IMR-90 (cell line): ENCODE results near the gene APH1A. TPM values are rescaled to one million over a fixed set of nuclear protein-coding genes. Genes with fewer than 3 reads are reported as not detected.

Source experiments
- ATAC-seq: fragments of 200-7000 bp; cut with Tn5 transposase; 2 replicates; pipeline ENCODE4 v1.9.1; 2020; ENCODE audit warnings: low read depth, mild to moderate bottlenecking, moderate library complexity
- BruUV-seq: library from RNA; stranded (reverse); fragments of 400-500 nt; replicated peaks from 2 replicates; lab custom pipeline; 2021; lab: Mats Ljungman, UMichigan
- CTCF ChIA-PET: fragments of 300-600 bp; formaldehyde crosslinking; extraction: SDS; loops from one replicate; lab custom pipeline; 2021; ENCODE audit warnings: antibody characterized with exemption; lab: Yijun Ruan, JAX
- POLR2A ChIA-PET: fragments of 300-600 bp; sonication (Branson Sonifier 250); formaldehyde crosslinking; loops from one replicate; lab custom pipeline; 2022; ENCODE audit warnings: antibody characterized with exemption; ENCODE audit not compliant: unreplicated experiment; lab: Charles Lee
- DNase-seq: peaks from one replicate; pipeline ENCODE4 v3.0.0; 2013
- H2AFZ ChIP-seq: replicated peaks from 2 replicates; pipeline ENCODE3; 2013; ENCODE audit warnings: low read length, mild to moderate bottlenecking; ENCODE audit not compliant: poor library complexity
- H2AK5ac ChIP-seq: 2 replicates; pipeline ENCODE4 v1.6.1; 2013; ENCODE audit warnings: low read depth, low read length, inconsistent platforms
- H2AK9ac ChIP-seq: replicated peaks from 2 replicates; pipeline ENCODE3; 2013; ENCODE audit warnings: mild to moderate bottlenecking, low read depth, low read length, moderate library complexity; ENCODE audit not compliant: poor library complexity
- H2BK120ac ChIP-seq: 2 replicates; pipeline ENCODE4 v1.6.1; 2013; ENCODE audit warnings: low read depth, low read length, inconsistent platforms
- H2BK15ac ChIP-seq: 3 replicates; pipeline ENCODE4 v1.6.1; 2013; ENCODE audit warnings: low read depth, low read length, inconsistent platforms
- H2BK20ac ChIP-seq: 2 replicates; pipeline ENCODE4 v1.6.1; 2013; ENCODE audit warnings: low read depth, mild to moderate bottlenecking, inconsistent platforms, low read length, moderate library complexity
- H2BK5ac ChIP-seq: 2 replicates; pipeline ENCODE4 v1.6.1; 2013; ENCODE audit warnings: mild to moderate bottlenecking, low read depth, low read length, inconsistent platforms; ENCODE audit not compliant: poor library complexity, severe bottlenecking
- H3K14ac ChIP-seq: replicated peaks from 2 replicates; pipeline ENCODE4 v1.6.1; 2013; ENCODE audit warnings: low read depth, low read length, inconsistent platforms
- H3K18ac ChIP-seq: 2 replicates; pipeline ENCODE4 v1.6.1; 2013; ENCODE audit warnings: low read depth, low read length, control low read depth
- H3K23ac ChIP-seq: 2 replicates; pipeline ENCODE4 v1.6.1; 2013; ENCODE audit warnings: low read depth, low read length, inconsistent platforms
- H3K27ac ChIP-seq: 2 replicates; pipeline ENCODE4 v1.5.1; 2013; ENCODE audit warnings: mild to moderate bottlenecking, control low read depth, low read length; ENCODE audit not compliant: insufficient read depth
- H3K27me3 ChIP-seq: 2 replicates; pipeline ENCODE4 v1.6.1; 2013; ENCODE audit warnings: low read length; ENCODE audit not compliant: control insufficient read depth, insufficient read depth
- H3K36me3 ChIP-seq: 2 replicates; pipeline ENCODE4 v1.6.1; 2013; ENCODE audit warnings: low read length, mixed read lengths; ENCODE audit not compliant: control insufficient read depth, insufficient read depth
- H3K4ac ChIP-seq: 2 replicates; pipeline ENCODE4 v1.6.1; 2013; ENCODE audit warnings: low read depth, low read length, inconsistent platforms
- H3K4me1 ChIP-seq: 2 replicates; pipeline ENCODE4 v1.6.1; 2013; ENCODE audit warnings: low read length, mixed read lengths; ENCODE audit not compliant: control insufficient read depth, insufficient read depth
- H3K4me2 ChIP-seq: 2 replicates; pipeline ENCODE4 v1.6.1; 2013; ENCODE audit warnings: low read depth, mild to moderate bottlenecking, control low read depth, low read length, moderate library complexity
- H3K4me3 ChIP-seq: 2 replicates; pipeline ENCODE4 v1.5.1; 2013; ENCODE audit warnings: low read depth, mild to moderate bottlenecking, control low read depth, low read length, moderate library complexity; ENCODE audit not compliant: insufficient read depth
- H3K56ac ChIP-seq: 2 replicates; pipeline ENCODE4 v1.6.1; 2013; ENCODE audit warnings: low read length, inconsistent platforms; ENCODE audit not compliant: insufficient read depth; ENCODE audit errors: extremely low read depth
- H3K79me1 ChIP-seq, 2 experiments: 2 replicates each; pipeline ENCODE4 v1.6.1; 2013; ENCODE audit warnings: low read length in 2 of 2, inconsistent platforms in 1 of 2, low read depth in 1 of 2
- H3K9ac ChIP-seq: 2 replicates; pipeline ENCODE4 v1.6.1; 2013; ENCODE audit warnings: low read depth, low read length, control low read depth
- H3K9me1 ChIP-seq: 2 replicates; pipeline ENCODE4 v1.6.1; 2013; ENCODE audit warnings: low read length, inconsistent platforms; ENCODE audit not compliant: insufficient read depth
- H3K9me3 ChIP-seq: 2 replicates; pipeline ENCODE4 v1.6.1; 2013; ENCODE audit warnings: low read length; ENCODE audit not compliant: control insufficient read depth, insufficient read depth
- H4K20me1 ChIP-seq: 2 replicates; pipeline ENCODE4 v1.6.1; 2013; ENCODE audit warnings: low read length, inconsistent platforms; ENCODE audit not compliant: insufficient read depth
- H4K5ac ChIP-seq: 2 replicates; pipeline ENCODE4 v1.6.1; 2013; ENCODE audit warnings: mild to moderate bottlenecking, low read depth, low read length, control low read depth
- H4K8ac ChIP-seq, 2 experiments: 2 replicates each; pipeline ENCODE4 v1.6.1; 2013; ENCODE audit warnings: low read depth in 2 of 2, low read length in 2 of 2, control low read depth in 1 of 2, inconsistent platforms in 1 of 2
- H4K91ac ChIP-seq: 2 replicates; pipeline ENCODE4 v1.6.1; 2013; ENCODE audit warnings: low read depth, low read length, inconsistent platforms; ENCODE audit not compliant: insufficient read depth
- CHD1 ChIP-seq: IDR thresholded peaks from 2 replicates; pipeline ENCODE4 v1.6.1; 2012; ENCODE audit warnings: low read depth, low read length, improper control_type of control experiment
- CTCF ChIP-seq: conservative IDR thresholded peaks from 2 replicates; pipeline ENCODE4 v1.5.1; 2012; ENCODE audit warnings: mild to moderate bottlenecking, low read depth, low read length, improper control_type of control experiment
- MAFK ChIP-seq: IDR thresholded peaks from 2 replicates; pipeline ENCODE4 v1.6.1; 2012; ENCODE audit warnings: low read depth, low read length, improper control_type of control experiment
- MXI1 ChIP-seq: IDR thresholded peaks from 2 replicates; pipeline ENCODE4 v1.6.1; 2012; ENCODE audit warnings: low read depth, mild to moderate bottlenecking, low read length, moderate library complexity, borderline replicate concordance
- NFE2L2 ChIP-seq: fragments of 150-350 bp; IDR thresholded peaks from 2 replicates; pipeline ENCODE4 v1.6.1; 2016; ENCODE audit warnings: low read depth, mild to moderate bottlenecking, low read length
- RAD21 ChIP-seq: IDR thresholded peaks from 2 replicates; pipeline ENCODE4 v1.6.1; 2012; ENCODE audit warnings: low read length, improper control_type of control experiment
- RCOR1 ChIP-seq: IDR thresholded peaks from 2 replicates; pipeline ENCODE4 v1.6.1; 2012; ENCODE audit warnings: mild to moderate bottlenecking, low read length, improper control_type of control experiment; ENCODE audit not compliant: insufficient replicate concordance
- SMC3 ChIP-seq: fragments of 150-350 bp; IDR thresholded peaks from 2 replicates; pipeline ENCODE4 v1.6.1; 2016; ENCODE audit warnings: low read depth, mild to moderate bottlenecking, antibody characterized with exemption, low read length, moderate library complexity
- USF2 ChIP-seq: fragments of 150-350 bp; IDR thresholded peaks from 2 replicates; pipeline ENCODE4 v1.6.1; 2017; ENCODE audit warnings: mild to moderate bottlenecking, antibody characterized with exemption, low read length, low read depth
- WGBS, 2 experiments: methylation state at CpG; one replicate each; pipeline versions ENCODE4 v1.1.5 to v1.1.7; 2013; ENCODE audit warnings: missing lambda C conversion rate in 2 of 2; ENCODE audit not compliant: insufficient read length in 1 of 2; ENCODE audit errors: extremely low coverage in 2 of 2; 5-methylcytosine and 5-hydroxymethylcytosine counted together
- dilution Hi-C: fragments of 300-500 bp; cut with HindIII; formaldehyde crosslinking; loops from one replicate; pipeline ENCODE4 v1.14.3; 2018; ENCODE audit warnings: low sequenced_read_pairs; ENCODE audit not compliant: unreplicated experiment
- in situ Hi-C: fragments of 300-500 bp; cut with MboI; formaldehyde crosslinking; loops from 3 replicates; pipeline ENCODE4 v1.14.3; 2019; ENCODE audit warnings: low sequenced_read_pairs, inconsistent platforms, mixed read lengths
- intact Hi-C: fragments of 100-400 bp; cut with micrococcal nuclease; formaldehyde crosslinking; loops from 2 replicates; pipeline ENCODE4 v1.10.0; 2022
- polyA plus RNA-seq, 3 experiments: library from polyadenylated mRNA; depleted of rRNA; stranded (reverse); fragments of >200 nt; gene quantifications; 2 replicates each; pipeline ENCODE4 v1.2.3, GENCODE V29; 2012; ENCODE audit warnings: low replicate concordance in 1 of 3
- total RNA-seq: library from RNA; depleted of rRNA; stranded (reverse); fragments of >200 nt; gene quantifications from 2 replicates; pipeline ENCODE4 v1.2.3, GENCODE V29; 2012

Gene APH1A
- total and polyA plus RNA-seq, 2 of the 4 experiments (the other 2 are of a cell fraction) = 62.0 to 94.2 TPM

GRCh38 chr1:150221552-150221951, 47.3 kb downstream of the APH1A start:
- Histone ChIP-seq H2AK9ac (no peak overlapping the region), H3K4me3 (no peak overlapping the region), H3K4me2 (no peak overlapping the region), H2BK120ac (no peak overlapping the region), H3K27ac (no peak overlapping the region), H3K18ac (no peak overlapping the region), H4K20me1 (no peaks in the 10 kb centered on the region), H2BK20ac (no peak overlapping the region), H3K9me3 (no peaks in the 10 kb centered on the region), H4K91ac (no peak overlapping the region), H3K56ac (no peak overlapping the region), H3K27me3 (no peaks in the 10 kb centered on the region), H3K14ac (no peak overlapping the region), H3K23ac (no peak overlapping the region), H3K9ac (no peak overlapping the region), H3K79me1 (peaks cover 2 to 3% of the 10 kb centered on the region in 2 experiments; a peak in 2 of 4 replicates), H3K9me1 (no peaks in the 10 kb centered on the region), H3K4me1 (no peaks in the 10 kb centered on the region), H4K8ac (no peak overlapping the region), H2BK15ac (no peak overlapping the region), H3K4ac (no peak overlapping the region), H4K5ac (no peak overlapping the region), H2BK5ac (no peak overlapping the region), H2AK5ac (no peak overlapping the region), H3K36me3 (peaks cover 23% of the 10 kb centered on the region), H2AFZ (no peak overlapping the region)
- ChIA-PET CTCF (no interaction called here), POLR2A (no interaction called here)
- TF ChIP-seq SMC3 = peak; percentile 39; the same call in 1 of the 2 replicates
- no peak for TF ChIP-seq MAFK
- TF ChIP-seq RCOR1 = no peak
- TF ChIP-seq RAD21 = peak; percentile 42; the same call in 1 of the 2 replicates
- peak; percentile 55 for TF ChIP-seq CTCF
- no peak for TF ChIP-seq NFE2L2
- no peak for TF ChIP-seq MXI1
- no peak for TF ChIP-seq USF2
- TF ChIP-seq CHD1 = no peak
- WGBS, 2 experiments = no CpG with 5 or more reads among the region's 2 CpGs
- in situ Hi-C loops = no loop called here
- intact Hi-C loops = loop anchor here (5.0 kb wide), 1 partner anchor 149 kb away; no protein-coding TSS in a partner anchor
- dilution Hi-C loops = no loop called here
- DNase-seq (peak; percentile 46), ATAC-seq (peak; percentile 77)
- BruUV-seq = no TSS peak
